ENCODE results near the gene PRUNE2. TPM values are rescaled to one million over a fixed set of nuclear protein-coding genes. Genes with fewer than 3 reads are reported as not detected.

PRUNE2 gene
- total RNA-seq, 4 donors from 2014 or later, result 3.6 to 16.2 (median 6.4) TPM

GRCh38 chr9:76654051-76654461 is 251.9 kb downstream of the PRUNE2 start:
- Histone ChIP-seq H3K9me3 (no peaks in the 10 kb centered on the region), H3K36me3 (no peaks in the 10 kb centered on the region), H3K27ac (peak overlapping the region; percentile 13), H3K4me1 (peaks cover 18% of the 10 kb centered on the region), H3K4me3 (no peak overlapping the region), H3K27me3 (no peaks in the 10 kb centered on the region)
- 35% methylated on average over 1 of the region's 1 CpG for WGBS
- DNase-seq (ENCODE audit: low spot score in 2 of 2), result no peak
- no peak for TF ChIP-seq POLR2A (IDR thresholded peaks at IDR 0.05)
- TF ChIP-seq POLR2AphosphoS5 (IDR thresholded peaks at IDR 0.05), result no peak
- TF ChIP-seq CTCF (IDR thresholded peaks at IDR 0.05), result no peak
- no peak for TF ChIP-seq EP300 (IDR thresholded peaks at IDR 0.05)

GRCh38 chr9:76652894-76653293 is 253.0 kb downstream of the PRUNE2 start:
- no peaks in the 10 kb centered on the region for H3K36me3 ChIP-seq
- H3K9me3 ChIP-seq, result no peaks in the 10 kb centered on the region
- DNase-seq (ENCODE audit: low spot score in 2 of 2), result no peak
- no peak overlapping the region for H3K4me3 ChIP-seq
- H3K27me3 ChIP-seq, result no peaks in the 10 kb centered on the region
- no peak overlapping the region for H3K27ac ChIP-seq
- H3K4me1 ChIP-seq, result peaks cover 18% of the 10 kb centered on the region
- WGBS, result 76% methylated on average over 2 of the region's 2 CpGs
- TF ChIP-seq POLR2A (IDR thresholded peaks at IDR 0.05) (no peak), CTCF (IDR thresholded peaks at IDR 0.05) (no peak), POLR2AphosphoS5 (IDR thresholded peaks at IDR 0.05) (no peak), EP300 (IDR thresholded peaks at IDR 0.05) (no peak)

- DNase-seq (ENCODE audit: low spot score in 2 of 2), result no peak
- H3K27me3 ChIP-seq, result no peaks in the 10 kb centered on the region
- H3K36me3 ChIP-seq, result no peaks in the 10 kb centered on the region
- peaks cover 18% of the 10 kb centered on the region for H3K4me1 ChIP-seq
- H3K27ac ChIP-seq, result no peak overlapping the region
- TF ChIP-seq POLR2A (IDR thresholded peaks at IDR 0.05) (no peak), CTCF (IDR thresholded peaks at IDR 0.05) (no peak), POLR2AphosphoS5 (IDR thresholded peaks at IDR 0.05) (no peak), EP300 (IDR thresholded peaks at IDR 0.05) (no peak)
- H3K4me3 ChIP-seq, result peak overlapping the region; percentile 23
- H3K9me3 ChIP-seq, result no peaks in the 10 kb centered on the region
- WGBS, result 57% methylated on average over 4 of the region's 4 CpGs
Observed at GRCh38 chr9:76651119-76651705, 254.7 kb downstream of the PRUNE2 start.

GRCh38 chr9:76650692-76651091 is 255.2 kb downstream of the PRUNE2 start:
- DNase-seq (ENCODE audit: low spot score in 2 of 2), result no peak
- no peaks in the 10 kb centered on the region for H3K9me3 ChIP-seq
- no peak overlapping the region for H3K27ac ChIP-seq
- no peaks in the 10 kb centered on the region for H3K27me3 ChIP-seq
- peaks cover 18% of the 10 kb centered on the region for H3K4me1 ChIP-seq
- no peaks in the 10 kb centered on the region for H3K36me3 ChIP-seq
- TF ChIP-seq CTCF (IDR thresholded peaks at IDR 0.05) (no peak), EP300 (IDR thresholded peaks at IDR 0.05) (no peak), POLR2AphosphoS5 (IDR thresholded peaks at IDR 0.05) (no peak), POLR2A (IDR thresholded peaks at IDR 0.05) (no peak)
- WGBS, result 29% methylated on average over 2 of the region's 2 CpGs
- no peak overlapping the region for H3K4me3 ChIP-seq

- no peak overlapping the region for H3K4me3 ChIP-seq
- DNase-seq (ENCODE audit: low spot score in 2 of 2), result no peak
- H3K4me1 ChIP-seq, result peaks cover 18% of the 10 kb centered on the region
- no peaks in the 10 kb centered on the region for H3K27me3 ChIP-seq
- H3K27ac ChIP-seq, result no peak overlapping the region
- no peaks in the 10 kb centered on the region for H3K9me3 ChIP-seq
- 94% methylated on average over 2 of the region's 2 CpGs for WGBS
- no peaks in the 10 kb centered on the region for H3K36me3 ChIP-seq
- no peak for TF ChIP-seq POLR2AphosphoS5 (IDR thresholded peaks at IDR 0.05)
- no peak for TF ChIP-seq CTCF (IDR thresholded peaks at IDR 0.05)
- TF ChIP-seq EP300 (IDR thresholded peaks at IDR 0.05), result no peak
- no peak for TF ChIP-seq POLR2A (IDR thresholded peaks at IDR 0.05)
Observed at GRCh38 chr9:76649894-76650293, 256.0 kb downstream of the PRUNE2 start.
